Activated naive CD8-positive, alpha-beta T cell treated with anti-CD3 and anti-CD28 coated beads, Interleukin-2, amount 10 ng/mL, durations not matched to agents 7 days and 5 days (primary cell): ENCODE measurements around the gene SNCB. TPM values are rescaled to one million over a fixed set of nuclear protein-coding genes. Genes with fewer than 3 reads are reported as not detected.
"Not testable (repeated sequence)": the region's sequence is repeated elsewhere in the genome, so short reads cannot be mapped to it uniquely, and the experiment has no call there.

Experiments
- ATAC-seq: fragments of 150-1000 bp; cut with Tn5 transposase; one replicate; pipeline ENCODE4 v1.10.0; 2021; ENCODE audit warnings: low read depth, moderate library complexity
- POLR2A ChIA-PET: fragments of 350-600 bp; sonication (Branson Sonifier 250); formaldehyde crosslinking; loops from one replicate; lab custom pipeline; 2021; ENCODE audit warnings: antibody characterized with exemption; lab: Charles Lee
- DNase-seq: peaks from one replicate; pipeline ENCODE4 v3.0.0; 2021
- H3K27ac Mint-ChIP-seq: one replicate; pipeline ENCODE4 v1.8.0; 2022; ENCODE audit warnings: mild to moderate bottlenecking, mixed read lengths
- H3K27me3 Mint-ChIP-seq: one replicate; pipeline ENCODE4 v1.8.0; 2022; ENCODE audit warnings: mild to moderate bottlenecking, moderate library complexity, mixed read lengths
- H3K36me3 Mint-ChIP-seq: one replicate; pipeline ENCODE4 v1.8.0; 2021; ENCODE audit warnings: mild to moderate bottlenecking, mixed read lengths
- H3K4me1 Mint-ChIP-seq: one replicate; pipeline ENCODE4 v1.8.0; 2021; ENCODE audit warnings: mixed read lengths
- H3K4me3 Mint-ChIP-seq: one replicate; pipeline ENCODE4 v1.8.0; 2022; ENCODE audit warnings: mild to moderate bottlenecking, moderate library complexity, mixed read lengths
- H3K9me3 Mint-ChIP-seq: one replicate; pipeline ENCODE4 v1.8.0; 2021; ENCODE audit warnings: mixed read lengths
- total RNA-seq, 2 experiments: library from RNA; stranded (reverse); gene quantifications; one replicate each; pipeline ENCODE4 v1.2.3, GENCODE V29; 2021

The SNCB gene
- total RNA-seq, 2 experiments from 2014 or later, result 0.28 TPM; not detected in 1

- H3K36me3 Mint-ChIP-seq, POLR2A ChIA-PET, H3K27ac Mint-ChIP-seq, H3K4me1 Mint-ChIP-seq, H3K9me3 Mint-ChIP-seq, ATAC-seq, H3K4me3 Mint-ChIP-seq, DNase-seq: not testable (repeated sequence)
- peaks cover 13% of the 10 kb centered on the region for H3K27me3 Mint-ChIP-seq
These were observed 38.7 kb downstream of the SNCB start for GRCh38 chr5:176591667-176592066.

- ATAC-seq (no peak), DNase-seq (no peak)
- Mint-ChIP-seq H3K36me3 (no peaks in the 10 kb centered on the region), H3K9me3 (peaks cover 4% of the 10 kb centered on the region), H3K27ac (no peak overlapping the region), H3K4me3 (no peak overlapping the region), H3K27me3 (peaks cover 6% of the 10 kb centered on the region), H3K4me1 (no peaks in the 10 kb centered on the region)
- POLR2A ChIA-PET, result no interaction called here
These were observed 40.2 kb downstream of the SNCB start for GRCh38 chr5:176590035-176590717.

- no peaks in the 10 kb centered on the region for H3K36me3 Mint-ChIP-seq
- no peak for ATAC-seq
- no peaks in the 10 kb centered on the region for H3K4me1 Mint-ChIP-seq
- no peak overlapping the region for H3K4me3 Mint-ChIP-seq
- no peak for DNase-seq
- peaks cover 6% of the 10 kb centered on the region for H3K9me3 Mint-ChIP-seq
- H3K27ac Mint-ChIP-seq, result no peak overlapping the region
- peaks cover 4% of the 10 kb centered on the region for H3K27me3 Mint-ChIP-seq
- POLR2A ChIA-PET, result no interaction called here
These were observed 41.1 kb downstream of the SNCB start for GRCh38 chr5:176589039-176589769.

- ATAC-seq (no peak), DNase-seq (no peak)
- Mint-ChIP-seq H3K36me3 (no peaks in the 10 kb centered on the region), H3K4me3 (no peak overlapping the region), H3K4me1 (no peaks in the 10 kb centered on the region), H3K27ac (peak overlapping the region; percentile 27), H3K27me3 (no peaks in the 10 kb centered on the region), H3K9me3 (peaks cover 7% of the 10 kb centered on the region)
- POLR2A ChIA-PET, result no interaction called here
These were observed 42.0 kb downstream of the SNCB start for GRCh38 chr5:176588297-176588696.

- no peak for ATAC-seq
- Mint-ChIP-seq H3K36me3 (no peaks in the 10 kb centered on the region), H3K27ac (no peak overlapping the region), H3K27me3 (no peaks in the 10 kb centered on the region), H3K4me3 (no peak overlapping the region), H3K4me1 (no peaks in the 10 kb centered on the region), H3K9me3 (peaks cover 7% of the 10 kb centered on the region)
- POLR2A ChIA-PET, result no interaction called here
- DNase-seq, result no peak
These were observed 42.9 kb downstream of the SNCB start for GRCh38 chr5:176587398-176587797.

DNA sequence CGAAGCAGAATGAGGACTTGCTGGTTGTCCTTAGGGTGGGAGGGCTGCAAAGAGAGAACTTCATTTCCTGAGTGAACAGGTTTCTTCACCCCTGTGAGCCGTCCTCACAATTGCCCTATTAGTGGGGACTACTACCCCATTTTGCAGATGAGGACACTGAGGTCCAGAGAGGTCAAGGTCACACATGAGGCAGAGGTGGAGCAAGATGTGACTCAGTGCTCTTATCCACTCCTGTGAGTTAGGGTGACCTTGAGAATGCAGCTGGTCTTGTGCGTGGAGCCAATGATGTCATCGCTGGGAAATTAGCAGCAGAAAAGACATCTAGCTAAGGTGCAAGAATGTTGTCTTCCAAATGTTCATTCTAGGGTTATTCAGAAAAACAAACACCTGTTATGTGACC lies 47.3 kb downstream of the SNCB start:
- ATAC-seq, result no peak
- no peaks in the 10 kb centered on the region for H3K4me1 Mint-ChIP-seq
- H3K27me3 Mint-ChIP-seq, result no peaks in the 10 kb centered on the region

GRCh38 chr5:176581361-176581760 lies 49.0 kb downstream of the SNCB start:
- Mint-ChIP-seq H3K4me1 (no peaks in the 10 kb centered on the region), H3K9me3 (peaks cover 7% of the 10 kb centered on the region), H3K4me3 (no peak overlapping the region), H3K27ac (no peak overlapping the region), H3K27me3 (no peaks in the 10 kb centered on the region), H3K36me3 (no peaks in the 10 kb centered on the region)
- POLR2A ChIA-PET, result no interaction called here
- no peak for ATAC-seq
- no peak for DNase-seq

More for the DNA sequence above, 47.3 kb downstream of the SNCB start:
- no peak for DNase-seq
- Mint-ChIP-seq H3K9me3 (peaks cover 7% of the 10 kb centered on the region), H3K36me3 (no peaks in the 10 kb centered on the region), H3K27ac (no peak overlapping the region), H3K4me3 (no peak overlapping the region)
- POLR2A ChIA-PET, result no interaction called here

DNA sequence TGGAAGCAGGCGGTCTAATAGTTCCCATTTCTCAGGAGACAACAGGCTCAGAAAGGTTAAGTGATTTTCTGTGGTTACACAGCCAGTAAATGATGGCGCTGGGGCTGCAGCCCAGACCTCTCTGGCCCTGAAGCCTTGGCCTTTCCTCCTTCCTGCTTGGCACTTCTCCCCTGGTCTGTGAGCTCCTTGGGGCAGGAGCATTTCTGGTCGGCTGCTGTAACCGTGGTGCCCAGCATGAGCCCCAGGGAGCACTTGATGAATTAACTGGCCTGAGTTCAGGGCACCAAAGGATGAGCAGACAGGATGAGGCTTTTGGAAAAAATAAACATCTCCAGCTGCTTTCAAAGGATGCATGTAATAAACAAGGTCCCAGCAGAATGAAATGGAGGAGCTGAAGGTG lies 51.0 kb downstream of the SNCB start:
- no peak for DNase-seq
- Mint-ChIP-seq H3K9me3 (peaks cover 1% of the 10 kb centered on the region), H3K36me3 (no peaks in the 10 kb centered on the region), H3K4me1 (no peaks in the 10 kb centered on the region), H3K27me3 (no peaks in the 10 kb centered on the region), H3K27ac (no peak overlapping the region), H3K4me3 (no peak overlapping the region)
- POLR2A ChIA-PET, result interaction anchor here (1.3 kb wide), 1 partner anchor 49 kb away, joined by 3 read pairs; no protein-coding TSS in a partner anchor
- no peak for ATAC-seq

GRCh38 chr5:176578391-176578808 lies 51.9 kb downstream of the SNCB start:
- H3K4me3 Mint-ChIP-seq, result no peak overlapping the region
- DNase-seq, result no peak
- no peaks in the 10 kb centered on the region for H3K27me3 Mint-ChIP-seq
- no peaks in the 10 kb centered on the region for H3K9me3 Mint-ChIP-seq
- ATAC-seq, result no peak
- POLR2A ChIA-PET, result interaction anchor here (0.6 to 1.3 kb wide), 3 partner anchors 49 to 572 kb away, joined by 3 read pairs; no protein-coding TSS in a partner anchor
- H3K27ac Mint-ChIP-seq, result no peak overlapping the region
- H3K4me1 Mint-ChIP-seq, result peaks cover 5% of the 10 kb centered on the region
- no peaks in the 10 kb centered on the region for H3K36me3 Mint-ChIP-seq

- ATAC-seq (no peak), DNase-seq (no peak)
- no peaks in the 10 kb centered on the region for H3K36me3 Mint-ChIP-seq
- H3K4me1 Mint-ChIP-seq, result peaks cover 5% of the 10 kb centered on the region
- no peaks in the 10 kb centered on the region for H3K9me3 Mint-ChIP-seq
- no peak overlapping the region for H3K4me3 Mint-ChIP-seq
- POLR2A ChIA-PET, result interaction anchor here (0.6 kb wide), 1 partner anchor 226 kb away, joined by 3 read pairs; no protein-coding TSS in a partner anchor
- no peak overlapping the region for H3K27ac Mint-ChIP-seq
- no peaks in the 10 kb centered on the region for H3K27me3 Mint-ChIP-seq
These were observed 52.8 kb downstream of the SNCB start for GRCh38 chr5:176577312-176578176.

- H3K36me3 Mint-ChIP-seq, result no peaks in the 10 kb centered on the region
- no peak overlapping the region for H3K4me3 Mint-ChIP-seq
- no peak for ATAC-seq
- POLR2A ChIA-PET, result no interaction called here
- no peak overlapping the region for H3K27ac Mint-ChIP-seq
- H3K9me3 Mint-ChIP-seq, result no peaks in the 10 kb centered on the region
- H3K27me3 Mint-ChIP-seq, result peaks cover 5% of the 10 kb centered on the region
- H3K4me1 Mint-ChIP-seq, result peaks cover 5% of the 10 kb centered on the region
- no peak for DNase-seq
These were observed 54.6 kb downstream of the SNCB start for GRCh38 chr5:176575488-176576422.

DNA sequence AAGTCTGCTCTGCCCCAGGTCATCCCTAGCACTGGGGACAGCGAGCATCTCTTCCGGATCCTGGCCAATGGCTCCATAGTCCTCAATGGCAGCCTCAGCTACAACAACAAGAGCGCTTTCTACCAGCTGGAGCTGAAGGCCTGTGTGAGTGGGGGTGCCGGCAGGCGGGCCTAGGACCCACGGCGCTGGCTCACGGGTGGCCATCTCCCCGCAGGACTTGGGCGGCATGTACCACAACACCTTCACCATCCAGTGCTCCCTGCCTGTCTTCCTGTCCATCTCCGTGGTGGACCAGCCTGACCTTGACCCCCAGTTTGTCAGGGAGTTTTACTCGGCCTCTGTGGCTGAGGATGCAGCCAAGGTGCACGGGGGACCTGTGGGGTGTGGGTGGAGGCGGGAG lies 55.3 kb downstream of the SNCB start:
- Mint-ChIP-seq H3K27me3 (peaks cover 5% of the 10 kb centered on the region), H3K4me3 (no peak overlapping the region), H3K27ac (no peak overlapping the region), H3K36me3 (no peaks in the 10 kb centered on the region), H3K9me3 (no peaks in the 10 kb centered on the region), H3K4me1 (peaks cover 5% of the 10 kb centered on the region)
- DNase-seq, result no peak
- POLR2A ChIA-PET, result interaction anchor here (1.0 to 2.6 kb wide), 2 partner anchors 32 to 86 kb away, joined by 3 to 10 read pairs; no protein-coding TSS in a partner anchor
- no peak for ATAC-seq
